ENCODE measurements around the gene HSPA4. TPM values are rescaled to one million over a fixed set of nuclear protein-coding genes. Genes with fewer than 3 reads are reported as not detected.

The HSPA4 gene
- total RNA-seq, 4 donors from 2014 or later = 34.3 to 64.2 (median 41.3) TPM

GRCh38 chr5:133132717-133133116 lies 80.9 kb downstream of the HSPA4 start:
- TF ChIP-seq, protein P1, sequence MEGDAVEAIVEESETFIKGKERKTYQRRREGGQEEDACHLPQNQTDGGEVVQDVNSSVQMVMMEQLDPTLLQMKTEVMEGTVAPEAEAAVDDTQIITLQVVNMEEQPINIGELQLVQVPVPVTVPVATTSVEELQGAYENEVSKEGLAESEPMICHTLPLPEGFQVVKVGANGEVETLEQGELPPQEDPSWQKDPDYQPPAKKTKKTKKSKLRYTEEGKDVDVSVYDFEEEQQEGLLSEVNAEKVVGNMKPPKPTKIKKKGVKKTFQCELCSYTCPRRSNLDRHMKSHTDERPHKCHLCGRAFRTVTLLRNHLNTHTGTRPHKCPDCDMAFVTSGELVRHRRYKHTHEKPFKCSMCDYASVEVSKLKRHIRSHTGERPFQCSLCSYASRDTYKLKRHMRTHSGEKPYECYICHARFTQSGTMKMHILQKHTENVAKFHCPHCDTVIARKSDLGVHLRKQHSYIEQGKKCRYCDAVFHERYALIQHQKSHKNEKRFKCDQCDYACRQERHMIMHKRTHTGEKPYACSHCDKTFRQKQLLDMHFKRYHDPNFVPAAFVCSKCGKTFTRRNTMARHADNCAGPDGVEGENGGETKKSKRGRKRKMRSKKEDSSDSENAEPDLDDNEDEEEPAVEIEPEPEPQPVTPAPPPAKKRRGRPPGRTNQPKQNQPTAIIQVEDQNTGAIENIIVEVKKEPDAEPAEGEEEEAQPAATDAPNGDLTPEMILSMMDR (IDR thresholded peaks at IDR 0.05; ENCODE audit: low read depth) = no peak

DNA sequence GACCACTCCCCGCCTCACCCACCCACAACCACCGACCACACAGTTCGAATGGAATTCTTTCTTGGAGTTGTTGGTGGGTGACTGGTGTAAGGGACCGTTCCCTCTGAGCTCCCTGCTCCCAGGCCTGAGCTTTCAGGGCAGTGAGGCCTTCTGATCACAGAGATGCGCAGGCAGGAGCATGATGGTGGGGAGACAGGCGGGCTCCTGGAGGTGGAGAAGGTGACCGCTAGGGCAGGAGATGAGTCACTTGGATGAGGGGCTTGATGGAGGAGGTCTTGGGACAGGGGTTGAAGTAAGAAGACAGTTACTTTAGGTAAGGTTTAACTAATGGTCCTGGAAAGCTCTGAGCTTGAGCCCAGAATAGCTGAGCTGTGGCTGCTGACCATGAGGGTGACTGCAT lies 88.5 kb downstream of the HSPA4 start:
- TF ChIP-seq, protein P1 (IDR thresholded peaks at IDR 0.05; ENCODE audit: low read depth) = no peak

GRCh38 chr5:133141746-133142145 lies 89.9 kb downstream of the HSPA4 start:
- TF ChIP-seq, protein P1 (IDR thresholded peaks at IDR 0.05; ENCODE audit: low read depth) = no peak

DNA sequence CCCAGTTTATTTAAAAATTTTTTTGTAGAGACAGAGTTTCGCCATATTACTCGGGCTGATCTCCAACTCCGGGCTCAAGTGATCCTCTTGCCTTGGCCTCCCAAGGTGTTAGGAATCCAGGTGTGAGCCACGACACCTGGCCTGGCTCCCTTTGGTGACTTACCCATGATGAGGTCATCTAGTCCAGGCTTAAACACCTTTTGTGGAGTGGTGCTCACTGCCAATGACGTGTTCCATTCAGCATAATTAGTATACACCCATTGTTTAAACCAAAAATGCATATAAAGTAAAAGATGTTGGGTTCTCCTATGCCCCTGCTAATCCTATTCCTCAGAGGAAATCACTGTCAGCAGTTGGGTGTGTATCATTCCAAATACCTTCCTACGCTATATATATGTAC lies 91.0 kb downstream of the HSPA4 start:
- TF ChIP-seq, protein P1 (IDR thresholded peaks at IDR 0.05; ENCODE audit: low read depth) = no peak

DNA sequence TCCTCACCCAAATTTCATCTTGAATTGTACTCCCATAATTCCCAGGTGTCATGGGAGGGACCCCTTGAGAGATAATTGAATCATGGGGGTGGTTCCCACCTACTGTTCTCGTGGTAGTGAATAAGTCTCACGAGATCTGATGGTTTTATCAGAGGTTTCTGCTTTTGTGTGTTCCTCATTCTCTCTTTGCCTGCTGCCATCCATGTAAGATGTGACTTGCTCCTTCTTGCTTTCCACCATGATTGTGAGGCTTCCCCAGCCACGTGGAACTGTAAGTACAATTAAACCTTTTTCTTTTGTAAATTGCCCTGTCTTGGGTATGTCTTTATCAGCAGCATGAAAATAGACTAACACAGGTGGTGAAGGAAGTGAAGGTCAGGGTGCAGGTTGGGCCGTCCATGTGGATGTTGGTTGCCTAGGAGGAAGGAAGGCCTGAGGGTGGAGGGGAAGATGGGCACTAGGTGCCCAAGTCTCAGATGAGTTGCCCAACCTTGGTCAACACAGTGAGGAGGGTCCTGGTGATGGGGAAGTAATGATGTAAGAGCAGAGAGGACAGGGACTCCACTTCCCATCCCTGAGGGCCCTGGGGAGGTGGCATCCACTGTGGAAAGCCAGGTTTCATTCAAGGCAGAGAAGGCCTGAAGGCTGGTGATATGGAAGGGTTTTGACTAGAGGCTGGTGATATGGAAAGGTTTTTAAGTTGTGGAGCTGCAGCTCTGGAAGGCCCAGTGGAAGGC lies 92.6 kb downstream of the HSPA4 start:
- TF ChIP-seq, protein P1 (IDR thresholded peaks at IDR 0.05; ENCODE audit: low read depth) = no peak

- TF ChIP-seq, protein P1 (IDR thresholded peaks at IDR 0.05; ENCODE audit: low read depth) = no peak
These were observed 93.8 kb downstream of the HSPA4 start for GRCh38 chr5:133145436-133146170.

GRCh38 chr5:133147411-133147810 lies 95.6 kb downstream of the HSPA4 start:
- TF ChIP-seq, protein P1 (IDR thresholded peaks at IDR 0.05; ENCODE audit: low read depth) = no peak

Measured in subcutaneous adipose tissue (tissue), 4 donors.